Ramos (cell line): Measurements from ENCODE around the gene PPM1K.

ENCODE experiments used
- in situ Hi-C: fragments of 300-500 bp; cut with MboI; formaldehyde crosslinking; loops from one replicate; pipeline ENCODE4 v1.14.3; 2022; ENCODE audit warnings: low sequenced_read_pairs; ENCODE audit not compliant: unreplicated experiment

The PPM1K gene

GRCh38 chr4:88280228-88280795 lies 4.0 kb downstream of the PPM1K start:
- in situ Hi-C loops = loop anchor here (25.0 kb wide), 1 partner anchor 1032 kb away; the partner anchor contains the start of gene GPRIN3

- in situ Hi-C loops = loop anchor here (25.0 kb wide), 1 partner anchor 1035 kb away; the partner anchor contains the start of gene GPRIN3
Measured at GRCh38 chr4:88277711-88278225, 6.6 kb downstream of the PPM1K start.

- in situ Hi-C loops = loop anchor here (25.0 kb wide), 1 partner anchor 1035 kb away; the partner anchor contains the start of gene GPRIN3
Measured at GRCh38 chr4:88276952-88277710, 7.2 kb downstream of the PPM1K start.

GRCh38 chr4:88275949-88276515 lies 8.3 kb downstream of the PPM1K start:
- in situ Hi-C loops = loop anchor here (25.0 kb wide), 1 partner anchor 1036 kb away; the partner anchor contains the start of gene GPRIN3

- in situ Hi-C loops = loop anchor here (25.0 kb wide), 1 partner anchor 1037 kb away; the partner anchor contains the start of gene GPRIN3
Measured at GRCh38 chr4:88275516-88275915, 8.8 kb downstream of the PPM1K start.

GRCh38 chr4:88268913-88269312 lies 15.4 kb downstream of the PPM1K start:
- in situ Hi-C loops = no loop called here

- in situ Hi-C loops = no loop called here
Measured at GRCh38 chr4:88264336-88264735, 20.0 kb downstream of the PPM1K start.

- in situ Hi-C loops = no loop called here
Measured at GRCh38 chr4:88257726-88258125, 26.6 kb downstream of the PPM1K start.

- in situ Hi-C loops = no loop called here
Measured at GRCh38 chr4:88255111-88255510, 29.2 kb downstream of the PPM1K start.

GRCh38 chr4:88251924-88252323 lies 32.4 kb downstream of the PPM1K start:
- in situ Hi-C loops = no loop called here

GRCh38 chr4:88247148-88247547 lies 37.2 kb downstream of the PPM1K start:
- in situ Hi-C loops = no loop called here

- in situ Hi-C loops = no loop called here
Measured at GRCh38 chr4:88246600-88246999, 37.8 kb downstream of the PPM1K start.

GRCh38 chr4:88244816-88245579 lies 39.4 kb downstream of the PPM1K start:
- in situ Hi-C loops = no loop called here

GRCh38 chr4:88244056-88244455 lies 40.3 kb downstream of the PPM1K start:
- in situ Hi-C loops = no loop called here

GRCh38 chr4:88242144-88242543 lies 42.2 kb downstream of the PPM1K start:
- in situ Hi-C loops = no loop called here

- in situ Hi-C loops = no loop called here
Measured at GRCh38 chr4:88240297-88240714, 44.1 kb downstream of the PPM1K start.

GRCh38 chr4:88230969-88231771 lies 53.2 kb downstream of the PPM1K start:
- in situ Hi-C loops = no loop called here

GRCh38 chr4:88230461-88230891 lies 53.9 kb downstream of the PPM1K start:
- in situ Hi-C loops = no loop called here

- in situ Hi-C loops = no loop called here
Measured at GRCh38 chr4:88227734-88228133, 56.6 kb downstream of the PPM1K start.
